Medulla oblongata (tissue), 1 donor: ENCODE results near the gene LRRC75A.

Experiments
- DNase-seq: peaks from one replicate; pipeline ENCODE4 v3.0.0-alpha.2; 2015; ENCODE audit errors: extremely low spot score

LRRC75A gene

DNA sequence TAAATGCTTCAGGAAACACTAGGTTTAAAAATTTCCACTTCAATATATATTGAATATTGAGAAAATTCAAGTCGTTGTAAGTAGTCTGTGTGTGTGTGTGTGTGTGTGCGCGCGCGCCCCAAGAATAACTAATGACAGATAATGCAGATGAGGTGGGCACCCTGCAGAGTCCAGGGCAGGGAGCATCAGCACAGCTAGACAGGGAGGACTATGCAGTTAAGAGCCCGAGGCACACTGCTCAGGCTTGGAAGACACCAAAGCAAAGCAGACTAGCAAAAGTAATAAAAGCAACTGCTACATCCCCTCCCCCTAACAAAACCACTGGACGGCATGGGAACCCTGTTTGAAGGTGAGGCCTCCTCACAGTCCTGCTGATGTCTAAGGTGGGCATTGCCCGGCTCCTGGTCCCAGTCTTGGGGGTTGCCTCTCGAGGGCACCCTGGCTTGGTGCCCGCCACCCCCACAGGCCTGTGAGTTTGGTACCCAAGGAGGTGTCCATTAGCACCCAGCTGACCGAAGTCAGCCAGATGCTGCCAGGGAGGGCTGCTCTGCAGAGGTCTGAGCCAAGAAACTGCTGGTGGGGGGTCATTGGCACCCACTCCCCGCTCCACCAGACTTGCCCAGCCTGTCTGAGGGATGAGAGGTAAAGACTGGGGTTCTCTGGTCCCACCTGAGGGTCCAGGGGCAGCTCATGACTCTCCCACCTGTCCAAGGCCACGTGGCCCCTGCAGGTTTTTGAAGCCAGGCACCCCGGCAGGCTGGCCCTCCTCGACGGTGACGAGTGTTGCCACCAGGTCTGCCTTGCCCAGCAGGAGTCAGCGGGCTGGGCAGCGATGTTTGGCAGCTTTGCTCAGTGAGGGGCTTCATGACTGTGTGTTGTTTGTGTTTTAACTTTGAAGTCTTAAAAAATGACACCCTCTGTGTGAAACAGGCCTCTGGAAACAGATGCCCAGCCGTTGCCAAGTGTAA is 18.7 kb downstream of the LRRC75A start:
- no peak for DNase-seq

DNA sequence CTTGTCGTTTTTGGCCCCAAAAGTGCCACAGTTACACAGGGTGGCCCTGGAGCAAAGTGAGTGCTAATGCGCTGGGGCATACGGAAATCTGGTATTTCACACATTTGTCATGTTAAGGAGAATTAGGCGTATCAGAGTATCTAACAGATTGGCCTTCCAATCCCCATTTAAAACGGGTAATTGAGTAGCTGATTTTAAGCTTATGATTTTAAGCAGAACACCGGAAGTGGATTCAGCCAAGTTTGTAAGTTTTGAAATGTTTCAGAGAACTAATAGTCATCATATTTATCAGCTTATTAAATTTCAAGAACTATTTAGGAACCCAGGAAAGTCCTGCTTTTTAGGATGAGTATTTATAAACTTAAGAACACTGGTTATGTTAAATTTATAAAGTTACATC is 19.5 kb downstream of the LRRC75A start:
- DNase-seq: no peak

DNA sequence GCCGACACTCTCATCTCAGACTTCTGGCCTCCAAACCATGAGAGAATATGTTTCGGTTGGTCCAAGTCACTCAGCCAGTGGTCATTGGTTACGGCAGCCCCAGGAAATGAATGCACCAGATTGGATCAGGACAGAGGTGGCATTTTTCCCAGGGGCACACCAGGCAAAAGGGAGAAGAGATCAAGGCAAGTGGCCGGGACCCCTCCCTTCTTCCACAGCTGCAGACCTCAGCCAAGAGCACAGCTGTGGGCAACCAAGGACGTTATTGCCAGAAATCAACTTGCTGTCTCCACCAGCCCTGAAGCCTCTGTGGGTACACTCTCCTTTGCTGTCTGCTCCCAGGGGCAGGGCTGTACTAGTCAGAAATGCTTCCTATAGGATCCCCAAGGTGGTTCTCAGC is 20.7 kb downstream of the LRRC75A start:
- DNase-seq: no peak

DNA sequence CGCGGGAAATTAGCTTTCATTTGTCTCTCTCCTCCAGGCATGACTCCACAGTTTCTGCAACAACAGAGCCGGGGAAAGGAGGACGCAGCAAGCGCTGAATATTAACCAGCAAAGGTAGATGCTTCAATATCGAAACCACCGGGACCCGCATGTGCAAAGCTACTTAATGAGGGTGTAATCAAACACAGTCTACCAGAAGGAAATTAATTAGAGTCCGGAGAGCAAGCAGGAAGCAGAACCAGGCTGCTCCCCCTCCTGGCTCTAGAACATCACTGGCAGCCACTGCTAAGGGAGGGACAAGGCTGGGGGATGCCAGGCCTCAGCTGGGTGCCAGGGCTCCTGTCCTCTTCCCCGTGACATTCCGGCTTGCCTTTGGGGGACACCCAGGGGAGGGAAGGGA is 21.7 kb downstream of the LRRC75A start:
- DNase-seq: peak; percentile 49

DNA sequence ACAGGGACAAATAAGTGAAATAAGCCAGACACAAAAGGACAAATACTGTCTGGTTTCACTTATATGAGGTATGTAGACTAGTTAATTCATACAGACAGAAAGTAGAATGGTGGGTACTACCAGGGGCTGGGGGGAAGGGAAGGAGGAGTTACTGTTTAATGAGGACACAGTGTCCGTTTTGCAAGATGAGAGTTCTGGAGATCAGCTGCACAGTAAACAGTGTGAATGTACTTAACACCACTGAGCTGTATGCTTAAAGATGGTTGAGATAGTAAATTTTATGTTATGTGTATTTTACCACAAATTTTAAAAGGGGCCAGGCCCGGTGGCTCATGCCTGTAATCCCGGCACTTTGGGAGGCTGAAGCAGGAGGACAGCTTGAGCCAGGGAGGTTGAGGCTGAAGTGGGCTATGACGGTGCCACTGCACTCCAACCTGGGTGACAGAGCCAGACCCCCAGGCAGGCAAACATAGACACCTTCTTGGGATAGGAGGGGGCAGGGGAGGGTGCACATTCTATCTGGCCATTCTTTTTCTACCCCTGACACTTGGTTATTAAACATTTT is 23.5 kb downstream of the LRRC75A start:
- DNase-seq: no peak

DNA sequence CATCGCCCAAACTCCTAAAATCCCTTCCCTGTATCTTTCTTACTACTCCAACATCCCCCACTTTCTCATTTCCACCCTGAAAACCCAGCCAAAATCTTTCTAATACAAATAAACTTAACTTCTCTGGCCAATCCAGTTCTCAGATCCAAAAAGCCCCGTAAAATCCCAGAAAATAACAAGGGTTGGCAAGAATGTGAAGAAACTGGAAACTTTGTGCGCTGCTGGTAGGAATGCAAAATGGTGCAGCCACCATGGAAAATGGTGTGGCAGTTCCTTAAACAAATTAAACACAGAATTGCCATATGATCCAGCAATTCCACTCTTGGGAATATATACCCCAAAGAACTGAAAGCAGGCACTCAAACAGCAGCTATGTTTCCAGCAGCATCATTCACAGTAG is 24.1 kb downstream of the LRRC75A start:
- no peak for DNase-seq

DNA sequence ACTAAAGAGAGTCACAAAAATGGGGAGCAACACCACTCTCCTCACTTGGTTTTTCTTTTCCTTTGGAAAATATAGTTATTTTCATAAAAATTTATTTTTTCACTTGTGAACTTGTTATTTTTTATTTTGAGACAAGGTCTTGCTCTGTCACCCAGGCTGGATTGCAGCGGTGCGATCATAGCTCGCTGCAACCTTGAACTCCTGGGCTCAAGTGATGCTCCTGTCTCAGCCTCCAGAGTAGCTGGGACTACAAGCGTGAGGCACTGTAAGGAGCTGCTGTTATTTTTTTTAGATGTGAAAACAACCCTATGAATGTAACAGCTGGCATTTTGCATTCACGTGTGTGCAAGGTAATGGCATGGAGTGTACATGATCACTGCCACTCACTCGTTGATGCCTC is 24.9 kb downstream of the LRRC75A start:
- DNase-seq: no peak

DNA sequence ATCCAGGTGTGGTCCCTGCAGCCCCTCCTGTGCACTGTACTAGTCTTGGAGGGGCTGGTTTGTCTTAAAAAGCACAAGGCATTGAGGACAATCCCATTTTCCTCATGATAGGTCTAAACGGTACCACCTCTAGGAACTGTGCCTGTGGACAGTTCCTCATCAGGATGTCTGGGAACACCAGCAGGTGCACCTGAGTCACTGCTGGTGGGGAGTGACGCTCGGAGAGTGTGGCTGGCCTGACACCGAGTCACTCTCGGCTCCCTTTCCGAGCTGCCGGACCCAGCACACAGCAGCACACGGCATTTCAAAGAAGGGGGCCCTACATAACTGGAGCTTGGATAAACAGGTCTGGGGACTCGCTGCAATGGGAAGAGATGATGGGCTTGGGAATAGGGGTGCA is 25.6 kb downstream of the LRRC75A start:
- DNase-seq: no peak

DNA sequence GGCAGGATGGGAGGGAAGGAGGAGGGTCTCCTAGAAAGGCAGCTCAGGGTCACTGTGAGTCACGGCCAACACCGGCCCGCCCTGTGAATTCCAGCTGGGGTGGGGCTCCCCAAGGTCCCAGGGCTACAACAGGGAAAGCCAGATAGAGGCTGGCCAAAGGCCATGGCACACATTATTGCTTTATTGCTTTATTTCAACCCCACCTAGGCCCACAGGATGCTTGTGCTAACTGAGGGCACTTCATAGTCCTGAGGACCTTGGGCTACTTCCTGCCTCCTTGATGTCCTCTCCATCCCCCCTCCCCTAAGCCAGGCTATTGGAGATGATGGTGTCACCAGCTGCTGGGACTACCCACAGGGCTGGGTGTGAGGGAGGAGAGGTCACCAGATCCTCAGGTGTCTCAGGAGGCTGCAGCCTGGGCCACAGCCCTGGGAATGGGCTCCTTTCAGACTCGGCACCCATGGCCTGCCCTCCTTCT is 26.1 kb downstream of the LRRC75A start:
- no peak for DNase-seq

DNA sequence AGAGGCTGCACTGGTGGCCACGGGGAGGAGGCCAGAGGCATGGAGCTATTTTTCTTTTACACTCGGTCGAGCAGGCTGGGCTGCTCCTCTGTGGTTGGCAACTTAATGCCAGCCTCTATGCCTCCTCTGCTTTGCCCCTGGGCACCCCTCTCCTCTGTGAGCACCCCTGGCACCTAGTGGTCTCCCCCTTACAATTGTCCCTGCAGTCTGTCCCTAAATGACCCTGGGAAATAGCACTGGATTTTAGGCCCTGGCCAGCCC is 27.0 kb downstream of the LRRC75A start:
- no peak for DNase-seq

DNA sequence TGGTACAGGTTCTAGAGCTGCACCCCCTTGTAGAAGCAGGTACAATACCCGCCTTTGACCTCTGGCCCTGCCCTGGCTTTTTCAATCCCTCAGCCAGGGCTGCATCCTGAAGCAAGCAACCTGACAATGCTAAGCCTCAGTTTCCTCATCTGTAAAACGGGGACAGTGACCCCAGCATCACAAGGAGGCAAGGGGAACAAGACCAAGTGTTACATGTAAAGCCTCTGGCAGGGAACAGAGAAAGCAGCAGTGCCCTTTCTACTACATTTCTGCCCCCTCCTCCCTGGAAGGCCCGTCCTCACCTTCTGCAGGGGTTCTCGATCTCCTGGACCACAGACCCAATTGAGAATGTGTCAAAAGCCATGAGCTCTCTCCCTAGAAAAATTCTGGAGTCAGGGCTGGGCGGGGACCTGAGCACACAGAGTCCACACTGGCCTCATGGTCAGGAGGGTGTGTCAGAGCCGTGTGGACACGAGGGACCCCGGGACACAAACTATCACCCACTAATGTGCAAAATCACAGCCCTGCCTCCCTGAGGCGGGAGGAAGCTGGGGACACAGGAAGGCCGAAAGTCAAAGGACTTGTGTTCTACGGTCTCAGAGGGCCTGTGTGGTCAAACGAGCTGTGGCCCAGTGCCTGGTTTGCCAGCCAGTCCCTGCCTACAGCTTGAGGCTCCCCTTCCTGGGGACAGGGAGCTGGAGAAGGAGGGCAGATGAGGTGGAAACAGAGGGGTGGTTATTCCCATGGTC is 27.5 kb downstream of the LRRC75A start:
- no peak for DNase-seq

DNA sequence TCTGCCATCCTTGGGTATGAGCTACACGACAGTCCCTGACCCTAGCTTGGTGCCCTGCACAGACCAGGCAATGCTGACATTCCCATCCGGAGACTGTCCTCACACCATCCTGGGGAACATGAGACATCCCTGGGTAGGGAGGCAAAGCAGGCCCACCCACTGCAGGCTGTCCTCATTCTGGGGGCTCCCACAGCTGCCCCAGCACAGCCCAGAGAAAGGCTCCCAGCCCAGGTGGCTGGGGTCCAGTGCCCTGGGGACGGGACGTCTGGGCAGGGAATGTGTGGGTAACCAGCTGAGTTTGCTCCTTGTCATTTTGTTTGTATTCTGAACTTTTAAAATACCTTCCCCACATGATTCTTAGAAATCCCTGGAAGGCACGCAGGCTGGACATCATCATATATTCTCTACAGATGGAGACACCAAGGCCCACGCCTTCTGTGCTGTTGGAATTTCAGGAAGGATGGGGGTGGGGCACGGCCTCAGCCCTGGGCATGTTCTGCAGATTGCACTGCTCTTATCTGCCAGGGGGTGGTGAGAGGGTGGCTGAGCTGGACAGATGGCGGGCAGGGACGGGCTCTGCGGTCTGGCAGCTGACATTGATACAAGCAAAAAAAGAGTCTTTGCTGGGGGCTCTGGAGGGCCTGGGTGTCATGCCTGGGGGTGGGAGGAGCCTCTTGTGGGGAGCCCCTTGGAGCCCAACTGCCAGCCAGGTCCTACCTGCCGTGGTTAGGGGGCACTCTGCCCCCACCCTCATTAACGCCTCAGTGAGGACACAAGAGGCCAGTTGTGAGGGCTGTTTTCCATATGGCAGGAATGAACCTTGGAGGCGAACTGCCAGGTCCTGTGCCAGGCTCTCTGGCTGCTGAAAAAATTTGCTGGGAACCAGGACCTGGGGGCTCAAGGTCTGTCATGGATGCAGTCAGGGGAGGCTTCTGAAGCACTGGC is 28.4 kb downstream of the LRRC75A start:
- no peak for DNase-seq

DNA sequence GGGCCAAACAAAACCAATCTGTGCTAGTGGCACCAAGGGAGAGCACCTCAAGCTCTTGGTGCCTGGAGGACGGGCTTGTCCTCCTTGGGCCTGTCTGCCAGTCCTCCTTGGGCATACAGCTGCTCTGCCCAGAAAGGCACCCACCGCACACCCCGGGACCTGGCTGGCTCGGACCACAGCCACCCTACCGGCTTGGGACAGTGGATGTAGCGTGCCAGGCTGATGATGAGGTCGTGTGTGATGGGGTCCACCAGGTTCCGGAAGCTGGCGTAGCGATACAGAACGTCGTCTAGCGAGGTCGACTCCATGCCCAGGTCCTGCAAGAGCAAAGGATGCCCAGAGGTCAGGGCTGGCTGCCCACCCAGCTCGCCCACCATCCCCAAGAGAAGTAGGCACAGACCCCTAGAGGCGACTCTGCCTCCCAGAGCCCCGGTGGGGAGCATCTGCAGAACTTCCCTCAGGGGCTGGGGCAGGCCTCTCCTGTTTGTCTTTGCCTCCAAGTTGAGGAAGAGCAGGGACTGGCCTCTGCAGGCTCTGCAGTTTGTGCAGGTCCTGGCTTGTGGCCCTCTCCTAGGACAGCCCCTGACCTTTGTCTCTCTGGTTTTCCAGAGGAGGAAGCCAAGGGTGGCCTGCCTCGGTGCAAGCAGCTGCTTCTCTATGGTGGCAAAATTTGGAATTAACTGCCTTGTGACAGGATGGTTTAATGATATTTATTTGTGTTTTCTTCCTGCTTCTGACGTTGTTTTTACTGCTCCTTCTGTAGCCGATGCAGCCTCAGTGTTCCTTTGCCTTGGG is 29.7 kb downstream of the LRRC75A start:
- DNase-seq: no peak

DNA sequence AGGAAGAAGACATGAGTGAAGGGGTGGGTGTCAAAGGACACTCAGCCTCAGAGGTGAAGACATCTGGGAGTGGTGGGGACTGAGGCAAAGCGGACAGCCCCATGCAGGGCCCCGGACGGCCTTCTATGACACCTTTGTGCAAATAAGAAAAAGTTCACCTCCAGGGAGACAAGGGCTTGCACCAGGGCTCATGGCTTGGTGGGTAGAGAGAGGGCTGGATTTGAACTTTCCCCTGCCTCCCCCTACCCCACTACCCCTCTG is 30.5 kb downstream of the LRRC75A start:
- DNase-seq: no peak

DNA sequence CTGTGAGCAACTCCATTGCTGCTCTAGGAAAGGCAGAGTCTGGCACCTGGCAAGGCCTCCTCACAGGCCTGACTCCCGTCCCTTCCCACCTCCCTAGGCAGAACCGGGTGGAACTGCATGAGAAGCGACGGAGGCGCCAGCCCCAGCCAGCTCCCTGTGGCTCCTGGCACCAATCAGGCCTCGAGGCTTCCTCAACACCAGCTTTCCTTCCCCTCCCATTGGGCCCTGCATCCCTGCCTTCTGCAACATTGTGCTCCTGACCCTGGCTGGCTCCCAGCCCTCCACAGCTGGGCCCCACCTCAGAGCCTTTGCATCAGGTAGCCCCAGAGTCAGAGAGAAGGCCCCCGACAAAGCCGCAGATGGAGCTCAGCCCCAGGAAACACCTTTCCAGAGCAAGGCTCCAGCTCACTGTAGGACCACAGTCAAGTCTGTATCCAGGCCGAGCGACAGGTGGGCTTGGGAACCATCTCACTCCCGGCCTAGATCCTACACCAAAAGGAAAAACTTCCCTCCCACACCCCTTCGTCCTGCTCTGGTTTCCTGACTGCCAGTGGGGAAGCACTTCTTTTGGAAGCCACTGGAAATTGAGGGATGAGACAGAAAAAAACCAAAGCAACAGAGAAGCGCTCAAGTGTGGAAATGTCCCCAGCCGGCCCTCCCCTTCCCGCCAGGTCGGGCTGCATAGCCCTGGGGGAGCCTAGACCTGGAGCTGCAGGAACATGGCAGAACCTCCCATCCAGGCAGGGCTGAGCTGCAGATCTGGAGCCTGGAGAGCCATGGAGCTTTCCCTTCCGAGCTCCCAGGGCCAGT is 31.0 kb downstream of the LRRC75A start:
- no peak for DNase-seq

DNA sequence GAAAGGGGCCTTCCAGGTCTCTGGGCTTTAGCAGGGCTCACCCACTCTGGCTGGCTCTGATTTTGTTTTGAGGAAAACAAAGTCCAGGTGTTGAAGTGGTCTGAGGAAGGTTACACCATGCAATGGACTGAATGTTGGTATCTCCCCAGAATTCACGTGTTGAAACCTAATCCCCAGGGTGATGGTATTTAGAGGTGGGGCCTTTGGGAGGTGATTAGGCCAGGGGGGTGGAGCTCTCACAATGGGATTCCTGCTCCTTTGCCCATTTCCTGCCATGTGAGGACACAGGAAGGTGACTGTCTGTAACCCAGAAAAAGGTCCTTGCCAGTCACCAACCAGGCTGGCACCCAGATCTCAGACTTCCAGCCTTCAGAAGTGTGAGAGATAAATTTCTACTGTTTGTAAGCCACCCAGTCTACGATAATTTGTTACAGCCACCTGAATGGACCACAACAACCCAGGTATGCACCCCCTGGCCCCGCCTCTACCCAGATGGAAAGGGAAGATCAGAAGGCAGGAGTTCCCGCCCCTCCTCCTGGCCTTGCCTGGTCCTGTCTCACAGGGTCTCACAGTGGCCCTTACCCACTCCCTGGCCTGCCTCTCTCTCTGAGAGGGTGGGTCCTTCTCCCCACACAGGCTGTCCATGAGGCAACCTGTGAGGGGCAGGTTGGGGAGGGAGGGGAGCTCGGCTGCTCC is 32.0 kb downstream of the LRRC75A start:
- DNase-seq: no peak

DNA sequence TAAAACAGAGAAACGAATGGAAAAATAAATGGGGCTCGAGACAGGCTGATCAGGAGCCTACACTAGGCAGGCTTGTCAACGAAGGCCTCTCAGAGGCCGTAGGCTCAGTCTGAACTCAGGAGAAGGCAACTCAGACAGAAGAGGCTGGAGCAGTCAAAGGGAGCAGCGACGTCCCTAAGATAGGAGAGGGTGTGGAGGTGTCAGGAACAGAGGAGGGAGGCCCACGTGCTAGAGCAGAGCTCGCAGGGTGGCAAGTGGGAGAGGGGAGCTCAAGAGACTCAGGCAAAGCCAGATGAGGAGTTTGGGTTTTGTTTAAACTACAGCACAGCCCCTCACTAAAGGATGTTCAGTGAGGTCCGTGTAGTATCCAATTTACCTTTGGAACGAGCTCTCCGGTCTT is 32.7 kb downstream of the LRRC75A start:
- no peak for DNase-seq

DNA sequence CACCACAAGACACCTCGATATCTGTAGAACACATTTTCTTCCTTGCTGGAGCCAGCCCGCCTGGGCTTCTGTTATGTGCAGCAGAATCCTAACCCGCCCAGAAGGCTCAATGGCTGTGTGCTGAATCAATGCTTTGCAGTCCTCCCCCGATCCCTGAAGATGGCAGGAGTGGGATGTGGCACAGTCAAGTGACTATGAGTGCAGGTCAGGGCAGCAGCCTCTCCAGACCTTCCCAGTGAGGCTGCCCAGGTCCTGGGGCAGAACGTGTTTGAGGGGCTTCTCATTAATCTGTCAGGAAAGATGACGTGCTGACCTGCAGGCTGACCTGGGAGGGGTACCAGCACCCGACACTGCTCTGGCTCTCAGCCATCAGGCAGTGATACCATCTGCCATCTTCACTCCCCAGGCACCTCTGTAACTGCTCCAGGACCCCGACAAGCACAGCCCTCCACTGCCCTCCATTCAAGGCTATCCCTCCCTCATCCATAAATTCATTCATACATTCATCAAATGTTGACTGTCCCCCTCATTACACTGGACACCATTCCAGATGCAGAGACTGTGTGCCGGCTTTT is 35.2 kb downstream of the LRRC75A start:
- DNase-seq: no peak

DNA sequence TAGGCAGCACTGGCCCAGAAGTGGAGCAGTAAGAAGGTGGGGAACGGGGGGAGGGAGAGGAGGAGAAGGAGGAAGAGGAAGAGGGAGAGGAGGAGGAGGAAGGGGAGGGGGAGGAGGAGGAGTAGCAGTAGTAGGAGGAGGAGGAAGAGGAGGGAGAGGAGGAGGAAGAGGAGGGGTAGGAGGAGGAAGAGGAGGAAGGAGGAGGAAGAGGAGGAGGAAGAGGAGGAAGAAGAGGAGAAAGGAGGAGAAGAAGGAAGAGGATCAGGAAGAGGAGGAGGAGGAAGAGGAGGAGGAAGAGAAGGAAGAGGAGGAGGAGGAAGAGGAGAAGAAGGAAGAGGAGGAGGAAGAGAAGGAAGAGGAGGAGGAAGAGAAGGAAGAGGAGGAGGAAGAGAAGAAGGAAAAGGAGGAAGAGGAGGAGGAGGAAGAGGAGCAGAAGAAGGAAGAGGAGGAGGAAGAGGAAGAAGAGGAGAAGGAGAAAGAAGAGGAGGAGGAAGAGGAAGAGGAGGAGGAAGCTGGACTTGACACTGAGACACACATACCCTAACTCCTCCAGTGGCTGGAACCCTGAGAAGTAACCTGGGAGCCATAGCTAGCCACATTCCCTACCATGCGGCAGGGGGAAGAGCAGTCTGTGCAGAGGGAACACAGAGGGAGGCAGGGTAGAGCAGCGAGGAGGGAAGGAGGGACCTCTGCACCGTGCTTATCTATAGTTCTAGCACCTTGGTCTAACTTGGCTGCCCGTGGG is 35.8 kb downstream of the LRRC75A start:
- DNase-seq: no peak
